Activated T-cell treated with anti-CD3 and anti-CD28 coated beads for 4 hours (primary cell): ENCODE data around the gene BMERB1.

Experiments
- DNase-seq: peaks from one replicate; pipeline ENCODE4 v3.0.0-alpha.2; 2020

Gene BMERB1

DNA sequence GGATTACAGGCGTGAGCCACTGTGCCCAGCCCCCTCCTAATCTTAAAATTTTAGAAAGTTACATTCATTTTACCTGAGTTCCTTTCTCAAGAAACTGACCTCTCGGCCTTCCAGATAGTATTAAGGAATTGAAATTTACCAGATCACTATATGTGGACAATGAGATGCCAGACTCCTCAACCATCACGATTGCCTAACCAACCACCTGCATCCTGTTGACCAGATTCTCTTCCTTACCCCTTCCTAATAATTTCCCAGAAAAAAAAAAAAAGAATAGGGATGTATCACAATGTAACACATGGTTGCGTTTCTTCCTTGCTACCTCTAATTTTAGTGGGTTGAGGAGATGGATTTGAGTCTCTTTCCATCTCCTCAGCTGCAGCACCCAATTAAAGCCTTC lies 72.1 kb downstream of the BMERB1 start:
- no peak for DNase-seq

DNA sequence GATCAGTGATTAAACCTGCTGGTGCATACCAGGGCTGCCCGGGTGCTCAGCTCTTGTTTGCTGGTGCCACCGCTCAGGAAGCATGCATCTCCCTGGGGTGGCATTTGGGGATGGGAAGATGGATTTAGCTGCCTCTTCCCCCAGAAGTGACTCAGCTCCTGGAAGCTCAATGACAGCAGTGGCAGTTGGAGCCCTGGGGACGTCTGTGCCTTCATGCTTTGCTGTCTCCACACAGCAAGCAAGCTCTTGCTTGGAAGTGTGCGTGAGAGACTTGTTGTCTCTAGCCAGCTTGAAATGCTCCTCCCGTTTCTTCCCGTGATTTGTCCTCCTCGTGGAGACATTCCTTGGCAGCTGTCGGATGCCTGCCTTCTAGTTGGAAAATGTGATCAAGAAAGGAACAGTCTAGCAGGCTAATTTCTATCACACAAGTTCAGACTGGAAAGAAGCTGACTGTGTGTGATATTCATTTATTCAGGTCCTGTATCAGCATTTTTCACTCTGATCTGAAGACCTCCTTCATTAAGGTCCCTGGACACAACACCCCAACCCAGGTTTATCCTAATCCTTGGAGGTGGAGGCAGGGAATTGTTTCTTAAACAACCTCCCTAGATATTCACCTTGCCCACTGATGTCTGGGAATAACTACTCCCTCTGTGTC lies 73.0 kb downstream of the BMERB1 start:
- no peak for DNase-seq

DNA sequence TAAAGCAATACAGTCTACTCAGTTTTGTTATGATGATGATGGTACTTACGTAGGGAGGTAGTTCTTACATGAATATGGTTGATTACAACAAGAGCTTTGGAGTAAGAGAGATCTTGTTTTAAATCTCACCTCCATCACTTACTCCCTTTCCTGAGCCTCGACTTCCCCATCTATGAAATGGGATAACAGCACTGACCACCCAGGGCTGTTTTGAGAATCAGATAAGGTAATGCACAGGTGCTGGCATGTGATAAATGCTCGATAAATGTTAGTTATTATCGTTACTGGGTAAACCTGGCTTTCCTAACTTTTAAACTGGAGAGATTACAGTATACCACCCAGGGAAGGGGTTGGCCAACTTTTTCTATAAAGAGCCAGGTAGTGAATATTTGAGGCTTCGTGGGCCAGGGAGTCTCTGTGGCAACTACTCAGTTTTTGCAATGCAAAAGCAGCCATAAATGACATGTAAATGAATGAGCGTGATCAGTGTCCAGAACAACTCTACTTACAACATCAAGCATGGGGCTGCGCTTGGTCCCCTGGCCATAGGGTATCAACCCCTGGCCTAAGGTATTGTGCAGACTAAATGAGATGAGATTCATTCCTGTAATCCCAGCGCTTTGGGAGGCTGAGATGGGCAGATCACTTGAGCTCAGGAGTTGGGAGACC lies 73.7 kb downstream of the BMERB1 start:
- DNase-seq, result no peak

DNA sequence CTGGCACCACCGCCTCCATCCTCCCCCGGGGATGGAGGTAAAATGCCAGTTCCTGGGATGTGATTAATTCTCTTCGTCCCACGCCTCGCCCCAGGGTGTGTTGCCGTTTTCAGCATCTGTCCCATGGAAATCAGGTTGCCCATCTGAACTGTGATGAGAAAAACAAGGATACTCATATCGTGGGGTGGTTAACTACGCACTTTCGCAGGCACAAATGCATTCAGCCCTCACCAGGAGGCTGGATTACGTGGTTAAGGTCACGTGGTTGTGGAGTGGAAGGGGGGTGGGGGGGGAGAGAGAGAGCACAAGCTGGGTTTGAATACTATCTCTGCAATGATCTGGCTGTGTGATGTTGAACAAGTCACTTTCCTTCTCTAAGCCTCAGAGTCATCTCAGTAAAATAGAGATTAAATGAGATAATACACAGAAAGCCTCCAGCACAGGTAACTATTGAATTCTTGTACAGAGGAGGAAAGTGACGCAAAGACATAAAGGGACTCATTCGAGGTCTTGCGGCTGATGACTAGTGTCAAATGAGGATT lies 74.7 kb downstream of the BMERB1 start:
- no peak for DNase-seq

DNA sequence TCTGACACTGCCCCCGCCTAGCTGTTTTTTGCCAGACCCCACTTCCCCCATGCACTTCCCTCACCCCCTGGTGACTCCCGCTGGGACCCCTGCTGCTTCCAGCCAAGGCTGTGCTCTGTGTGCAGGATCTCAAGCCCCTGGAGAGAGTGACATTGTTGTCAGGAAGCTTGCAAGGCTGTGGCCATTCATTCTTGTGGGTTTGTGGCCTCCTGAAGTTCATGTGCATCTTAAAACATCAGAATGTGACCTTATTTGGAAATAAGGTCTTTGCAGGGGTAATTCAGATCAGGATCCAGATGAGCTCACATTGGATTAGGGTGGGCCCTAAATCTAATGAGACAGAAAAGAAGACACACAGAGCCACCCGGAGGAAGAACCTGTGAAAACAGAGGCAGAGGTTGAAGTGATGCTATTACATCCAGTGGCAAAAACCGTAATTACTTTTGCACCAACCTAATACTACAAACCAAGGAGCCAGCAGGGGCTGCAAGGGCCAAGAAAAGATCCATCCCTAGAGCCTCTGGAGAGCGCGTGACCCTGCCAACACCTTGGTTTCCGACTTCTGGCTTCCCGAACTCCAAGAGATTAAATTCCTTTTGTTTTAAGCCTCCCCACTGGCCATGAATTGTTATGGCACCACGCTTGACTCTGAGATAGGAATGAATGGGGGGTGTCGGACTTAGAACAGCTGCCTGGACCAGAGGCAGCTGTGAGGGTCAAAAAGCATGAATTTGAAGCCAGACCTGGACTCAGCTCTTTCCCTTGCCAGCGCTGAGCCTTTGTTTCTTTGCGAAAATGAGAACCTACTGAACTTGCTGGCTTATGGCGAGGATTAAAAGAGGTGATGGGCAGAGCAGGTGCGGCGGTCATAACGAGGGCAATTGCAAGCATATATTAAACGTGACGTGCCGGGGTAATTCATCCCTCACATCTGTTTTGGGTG lies 75.5 kb downstream of the BMERB1 start:
- no peak for DNase-seq

GRCh38 chr16:15510992-15511391 lies 76.6 kb downstream of the BMERB1 start:
- DNase-seq, result no peak

DNA sequence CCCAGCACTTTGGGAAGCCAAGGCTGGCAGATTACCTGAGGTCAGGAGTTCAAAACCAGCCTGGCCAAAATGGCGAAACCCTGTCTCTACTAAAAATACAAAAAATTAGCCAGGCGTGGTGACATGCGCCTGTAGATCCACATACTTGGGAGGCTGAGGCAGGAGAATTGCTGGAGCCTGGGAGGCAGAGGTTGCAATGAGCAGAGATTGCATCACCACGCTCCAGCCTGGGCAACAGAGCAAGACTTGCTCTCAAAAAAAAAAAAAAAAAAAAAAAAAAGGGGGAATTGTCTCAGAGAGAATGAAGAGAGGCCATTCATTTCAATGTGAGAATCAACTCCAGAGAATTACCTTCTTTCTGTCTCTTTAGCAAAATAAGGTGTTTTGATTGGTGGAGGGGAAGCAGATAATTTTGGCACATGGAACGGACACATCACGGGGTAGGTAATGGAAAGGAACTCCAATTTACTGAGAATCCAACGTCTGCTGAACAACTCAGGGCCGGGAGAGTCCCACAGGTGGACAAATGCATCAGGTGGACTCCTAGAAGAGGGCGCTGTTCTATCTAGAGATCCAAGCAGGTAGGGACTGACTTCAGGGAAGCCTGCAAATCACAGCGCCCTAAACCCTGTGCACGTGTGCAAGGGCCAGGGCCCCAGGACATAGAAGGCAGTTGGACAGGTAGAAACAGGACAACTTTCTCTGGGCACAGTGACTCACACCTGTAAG lies 77.5 kb downstream of the BMERB1 start:
- DNase-seq, result no peak

DNA sequence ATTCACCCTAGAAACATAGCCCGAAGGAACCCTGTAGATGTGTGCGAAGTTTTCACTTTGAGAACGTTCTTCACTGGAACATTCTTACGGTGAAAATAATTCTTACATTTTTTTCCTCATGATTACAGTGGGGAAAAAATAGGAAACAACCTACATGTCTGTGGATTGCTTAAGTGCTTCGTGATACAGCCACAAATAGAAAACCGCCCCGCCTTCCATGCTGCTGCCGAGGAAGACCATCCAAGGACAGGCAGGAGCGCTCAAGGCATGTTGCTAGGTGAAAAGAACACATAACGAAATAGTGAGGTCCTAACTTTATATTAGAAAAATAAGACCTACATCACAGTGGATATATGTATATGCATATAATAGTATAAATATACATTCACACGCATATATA lies 78.8 kb downstream of the BMERB1 start:
- no peak for DNase-seq

- DNase-seq, result no peak
Measured at GRCh38 chr16:15515992-15516391, 81.6 kb downstream of the BMERB1 start.

DNA sequence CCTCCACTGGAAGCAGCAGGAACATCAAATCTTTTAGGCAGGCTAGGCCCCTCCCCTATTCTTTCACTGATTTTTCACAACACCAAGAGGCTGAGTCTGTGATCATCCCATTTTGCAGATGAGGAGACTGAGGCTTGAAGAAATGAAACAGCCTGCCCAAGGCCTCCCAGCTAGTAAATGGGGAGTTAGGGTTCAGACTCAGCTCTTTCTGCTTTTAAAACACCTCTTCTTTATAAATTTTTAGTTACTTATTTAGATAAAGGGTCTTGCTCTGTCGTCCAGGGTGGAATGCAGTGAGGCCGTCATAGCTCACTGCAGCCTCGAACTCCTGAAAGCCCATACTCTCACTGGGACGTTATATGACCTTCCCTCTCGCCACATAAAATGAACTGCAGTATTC lies 82.2 kb downstream of the BMERB1 start:
- DNase-seq, result no peak

- no peak for DNase-seq
Measured at GRCh38 chr16:15517743-15518377, 83.5 kb downstream of the BMERB1 start.

DNA sequence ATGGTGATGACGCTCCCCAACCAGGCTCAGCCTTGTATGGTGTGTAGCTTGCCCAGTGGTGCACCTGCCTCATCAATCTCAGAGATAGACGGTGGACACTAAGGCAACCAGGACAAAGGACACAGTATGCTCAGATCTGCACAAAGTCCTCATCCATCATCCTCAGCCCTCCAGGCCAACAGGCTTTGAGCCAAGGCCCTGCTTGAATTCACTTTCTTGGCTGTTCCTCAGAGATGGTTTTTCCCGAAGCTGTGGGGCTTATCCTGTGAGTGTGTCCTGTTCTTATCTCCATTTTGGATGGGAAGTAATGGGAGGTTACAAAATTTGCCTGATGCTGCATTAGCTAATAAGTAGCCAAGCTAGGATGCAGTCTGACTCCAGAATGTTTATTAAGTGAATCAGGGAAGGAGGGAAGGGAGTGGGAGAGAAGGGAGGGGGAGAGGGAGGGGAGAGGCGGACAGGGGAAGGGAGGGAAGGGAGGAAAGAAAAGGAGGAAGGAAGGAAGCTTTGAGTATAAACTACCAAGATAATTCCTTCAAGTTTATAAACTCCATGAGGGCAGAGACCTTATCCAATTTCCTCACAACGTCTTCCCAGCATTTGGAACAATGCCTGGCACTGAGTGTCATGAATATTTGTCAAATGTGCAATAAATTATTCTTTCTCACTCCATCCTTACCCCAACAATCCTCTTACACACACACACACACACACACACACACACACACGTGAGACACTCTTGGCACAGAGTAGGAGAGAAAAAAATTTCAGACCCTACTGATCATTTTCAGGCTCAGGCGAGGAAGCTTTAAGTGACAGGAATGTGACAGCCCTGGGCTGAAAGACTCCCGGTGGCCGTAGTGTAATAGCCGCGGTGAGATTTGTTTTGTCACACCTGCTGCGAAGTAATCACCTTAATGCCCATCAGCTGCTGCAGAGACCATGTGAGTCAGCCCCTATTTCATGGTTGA lies 84.3 kb downstream of the BMERB1 start:
- no peak for DNase-seq

DNA sequence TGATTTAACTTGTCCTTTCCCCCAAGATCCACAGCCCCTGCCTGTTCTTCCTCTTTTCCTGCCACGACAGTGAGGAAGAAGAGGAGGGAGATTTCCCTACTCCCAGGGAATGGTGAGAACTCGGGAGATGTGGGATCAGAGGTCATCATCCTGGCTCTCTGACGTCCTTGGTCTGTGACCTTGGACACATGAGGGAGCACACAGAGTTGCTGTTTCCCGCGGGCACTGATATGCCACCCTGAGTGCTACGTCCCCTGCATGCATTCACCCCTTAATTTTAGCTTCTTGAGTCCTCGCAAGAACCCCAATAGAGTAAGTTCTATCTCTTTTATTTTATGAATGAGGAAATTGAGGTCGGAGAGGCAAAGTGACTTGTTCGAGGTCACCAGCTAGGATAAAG lies 85.4 kb downstream of the BMERB1 start:
- no peak for DNase-seq

DNA sequence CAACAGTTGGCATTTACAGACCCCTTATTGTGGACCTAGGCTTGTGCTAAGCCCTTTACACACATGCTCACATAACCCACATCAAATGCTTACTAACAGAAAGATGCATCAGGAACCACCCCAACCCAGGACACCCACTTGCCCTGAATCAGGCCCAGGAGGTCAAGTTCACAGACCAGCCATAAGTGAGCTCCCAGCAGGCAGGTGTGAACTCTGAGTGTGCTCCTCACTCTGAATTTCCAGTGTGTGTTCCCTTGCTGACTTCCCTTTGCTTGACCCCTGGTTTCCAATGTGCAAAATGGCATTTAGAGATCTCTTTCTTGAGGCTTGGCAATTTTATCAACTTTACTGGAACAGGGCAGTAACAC lies 87.0 kb downstream of the BMERB1 start:
- no peak for DNase-seq

DNA sequence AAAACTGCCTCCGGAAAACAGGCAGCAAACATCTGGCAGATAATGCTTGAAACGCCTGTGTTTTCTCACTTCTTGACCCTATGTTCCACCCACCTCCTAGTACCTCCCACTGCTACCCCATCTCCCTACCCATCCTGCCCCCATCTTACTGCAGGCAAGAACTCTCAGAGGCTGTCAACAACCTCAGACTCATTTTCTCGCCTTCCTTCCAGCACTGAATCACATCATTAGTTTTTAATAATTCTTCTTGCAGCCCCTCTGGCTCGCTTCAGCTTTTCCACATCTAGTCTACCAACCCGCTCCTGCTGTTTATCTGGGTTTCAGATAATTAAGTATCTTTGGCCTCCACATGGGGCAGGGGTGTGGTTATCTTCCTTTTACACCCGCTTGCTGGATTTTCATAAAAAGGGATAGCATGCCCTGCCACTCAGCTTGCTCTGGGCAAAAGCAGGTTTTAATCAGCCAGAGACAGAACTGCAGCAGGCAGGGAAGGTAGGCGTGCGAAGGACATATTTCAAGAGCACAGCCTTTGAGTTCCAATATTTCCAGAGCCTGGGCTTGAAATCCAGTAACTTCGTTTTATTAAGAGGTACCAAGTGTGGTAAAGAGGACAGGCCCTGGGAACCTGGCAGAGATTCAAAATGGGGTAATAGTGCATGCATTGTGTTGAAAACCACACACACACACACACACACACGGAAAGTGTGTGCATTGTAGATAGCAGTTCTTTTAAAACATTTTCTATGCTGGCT lies 87.5 kb downstream of the BMERB1 start:
- no peak for DNase-seq

- DNase-seq, result no peak
Measured at GRCh38 chr16:15523092-15523541, 88.7 kb downstream of the BMERB1 start.

DNA sequence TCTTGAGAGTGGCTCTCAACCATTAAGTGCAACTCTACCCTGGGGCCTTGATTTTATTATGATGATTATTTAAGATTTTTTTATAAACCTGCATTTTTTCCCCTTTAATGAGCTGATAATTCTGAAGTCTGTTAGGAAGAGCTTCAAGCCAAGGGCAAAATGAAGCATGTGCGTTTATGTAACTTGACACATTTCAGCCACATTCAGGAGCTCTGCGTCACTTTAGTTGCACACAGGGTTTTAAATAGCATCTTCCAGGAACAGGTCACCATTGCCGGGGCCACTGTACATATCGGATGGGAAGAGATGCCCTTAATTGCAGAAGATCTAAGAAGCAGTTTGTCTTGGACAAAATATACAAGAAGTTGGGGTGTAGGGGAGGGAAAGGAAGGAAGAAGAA lies 89.6 kb downstream of the BMERB1 start:
- DNase-seq, result no peak

- DNase-seq, result no peak
Measured at GRCh38 chr16:15524966-15525365, 90.6 kb downstream of the BMERB1 start.

DNA sequence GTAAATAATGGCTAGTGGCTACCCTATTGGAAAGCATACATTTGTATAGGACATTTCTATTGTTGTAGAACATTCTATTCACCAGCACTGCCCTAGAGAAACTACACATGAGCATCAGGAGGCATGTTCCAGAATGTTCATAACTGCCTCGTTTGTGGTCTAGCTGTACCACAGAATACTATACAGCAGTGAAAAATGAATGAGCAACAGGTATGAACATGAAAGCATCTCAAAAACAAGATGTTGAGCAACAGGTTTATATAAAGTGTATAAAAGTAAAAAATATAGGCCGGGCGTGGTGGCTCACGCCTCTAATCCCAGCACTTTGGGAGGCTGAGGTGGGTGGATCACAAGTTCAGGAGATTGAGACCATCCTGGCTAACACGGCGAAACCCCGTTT lies 91.7 kb downstream of the BMERB1 start:
- DNase-seq, result no peak

- DNase-seq, result no peak
Measured at GRCh38 chr16:15526731-15527130, 92.3 kb downstream of the BMERB1 start.
